K562 treated with DMSO at 1 percent for 24 hours (cell line): Measurements from ENCODE around the gene GDI2. TPM values are rescaled to one million over a fixed set of nuclear protein-coding genes. Genes with fewer than 3 reads are reported as not detected.

Experiments used
- total RNA-seq: library from RNA; unstranded; fragments of 300-600 nt; gene quantifications from 2 replicates; pipeline ENCODE4 v1.2.3, GENCODE V29; 2022; ENCODE audit warnings: low read depth; ENCODE audit not compliant: insufficient read depth

Gene GDI2
- total RNA-seq = 138 and 160 TPM in 2 replicates

GRCh38 chr10:5813341-5814109 lies at the start of gene GDI2:
GDI2 (minus strand) TSS chr10:5813434; CDS start chr10:5813258, 176 bp downstream.

Other genes with a start within 250 kb of the GDI2 start
- gene ASB13, start 146.8 kb downstream of the GDI2 start, total RNA-seq = 34.1 and 34.6 TPM in 2 replicates
- gene TASOR2, start 128.6 kb downstream of the GDI2 start, total RNA-seq = 21.0 and 24.4 TPM in 2 replicates
- 5.9 and 6.9 TPM in 2 replicates for gene ANKRD16, start 76.5 kb upstream of the GDI2 start, total RNA-seq
- gene FBH1, start 76.8 kb upstream of the GDI2 start, total RNA-seq = 79.3 and 82.9 TPM in 2 replicates
- gene IL15RA, start 164.1 kb upstream of the GDI2 start, total RNA-seq = 38.2 and 41.2 TPM in 2 replicates
- gene IL2RA, start 248.9 kb upstream of the GDI2 start, total RNA-seq = 0.20 and 0.69 TPM in 2 replicates